Ovary (tissue), 9 donors: Measurements from ENCODE around the gene STAT5A. TPM values are rescaled to one million over a fixed set of nuclear protein-coding genes. Genes with fewer than 3 reads are reported as not detected.
"Not testable (repeated sequence)": the region's sequence is repeated elsewhere in the genome, so short reads cannot be mapped to it uniquely, and the experiment has no call there.

ENCODE experiments used
- DNase-seq, 5 donors: peaks; one replicate each; pipeline ENCODE4 v3.0.0-alpha.2; 2019 to 2020
- H3K27ac ChIP-seq, 2 donors: fragments of 200-600 bp; one replicate each; pipeline versions ENCODE4 v1.5.1 to v1.8.0; 2019 to 2022
- H3K27me3 ChIP-seq: fragments of 200-600 bp; one replicate; pipeline ENCODE4 v1.8.0; 2022
- H3K36me3 ChIP-seq: fragments of 200-600 bp; sonication (generic); one replicate; pipeline ENCODE4 v1.5.1; 2019
- H3K4me1 ChIP-seq: one replicate; pipeline ENCODE4 v1.8.1; 2013; ENCODE audit warnings: mild to moderate bottlenecking, moderate library complexity; ENCODE audit not compliant: insufficient read depth
- H3K4me3 ChIP-seq: fragments of 200-600 bp; sonication (generic); one replicate; pipeline ENCODE4 v1.5.1; 2017
- H3K9me3 ChIP-seq, 2 donors: fragments of 200-600 bp in 1 of 2; sonication (generic) in 1 of 2; one replicate each; pipeline versions ENCODE4 v1.5.1 to v1.8.1; 2013 to 2019; ENCODE audit warnings: mild to moderate bottlenecking in 1 of 2, moderate library complexity in 1 of 2
- EP300 ChIP-seq: sonication (generic); formaldehyde crosslinking; IDR thresholded peaks from one replicate; pipeline ENCODE4 v1.6.1; 2017; ENCODE audit warnings: antibody characterized with exemption
- POLR2A ChIP-seq: fragments of 450-650 bp; IDR thresholded peaks from one replicate; pipeline ENCODE4 v1.6.1; 2017; ENCODE audit warnings: antibody characterized with exemption, mild to moderate bottlenecking, moderate library complexity
- WGBS, 3 donors: extraction: QIAGEN DNeasy Blood & Tissue Kit in 1 of 3; methylation state at CpG; one replicate each; pipeline versions ENCODE4 v1.1.5 to v1.1.7; 2013 to 2017; 5-methylcytosine and 5-hydroxymethylcytosine counted together
- intact Hi-C, 4 donors: fragments of 100-400 bp; cut with DNase I; formaldehyde crosslinking; loops; one replicate each; pipeline versions ENCODE4 v1.11.0 to v1.15.1; 2022 to 2023
- polyA plus RNA-seq, 2 donors: library from polyadenylated mRNA; stranded (reverse); fragments of 200-250 nt in 1 of 2; fragments of 350-450 nt in 1 of 2; fragmentation: Illumina TruSeq in 1 of 2; extraction: RNeasy Lipid Tissue Mini Kit (QIAGEN cat#74804) in 1 of 2; gene quantifications; one replicate each; pipeline ENCODE4 v1.2.3, GENCODE V29; 2013 to 2014
- total RNA-seq, 7 donors: library from RNA; depleted of rRNA in 2 of 7; stranded (reverse); fragments of >200 nt in 2 of 7; fragmentation: NEBNext Ultra II Directional in 3 of 7; extraction: Animal tissue kit (Norgen Biotek cat#: 25700) in 3 of 7; gene quantifications; one replicate each; pipeline versions ENCODE4 v1.1.0 to v1.2.4, GENCODE V29; 2016 to 2023
- TF ChIP-seq, protein P1 (sequence below), 3 donors: fragments of 450-650 bp in 2 of 3; fragments of 200-600 bp in 1 of 3; IDR thresholded peaks; one replicate each; pipeline versions ENCODE4 v1.5.1 to v1.8.0; 2016 to 2022; ENCODE audit warnings: antibody characterized with exemption in 3 of 3, mild to moderate bottlenecking in 1 of 3
- donor health status: DM: no; HTN: no; CAD: no; lungs with moderate emphysema.
- donor health status: DM: no; HTN: no; CAD: no.
- donor health status: Bipolar disorder and iron deficiency.
- donor health status: DM: yes; HTN: yes; CAD: no.
- donor health status: DM: no; HTN: no; CAD: no.
- donor health status: DM: yes; HTN: yes; CAD: no.

Gene STAT5A
- total and polyA plus RNA-seq, 9 donors: 19.5 to 82.8 (median 51.4) TPM

DNA sequence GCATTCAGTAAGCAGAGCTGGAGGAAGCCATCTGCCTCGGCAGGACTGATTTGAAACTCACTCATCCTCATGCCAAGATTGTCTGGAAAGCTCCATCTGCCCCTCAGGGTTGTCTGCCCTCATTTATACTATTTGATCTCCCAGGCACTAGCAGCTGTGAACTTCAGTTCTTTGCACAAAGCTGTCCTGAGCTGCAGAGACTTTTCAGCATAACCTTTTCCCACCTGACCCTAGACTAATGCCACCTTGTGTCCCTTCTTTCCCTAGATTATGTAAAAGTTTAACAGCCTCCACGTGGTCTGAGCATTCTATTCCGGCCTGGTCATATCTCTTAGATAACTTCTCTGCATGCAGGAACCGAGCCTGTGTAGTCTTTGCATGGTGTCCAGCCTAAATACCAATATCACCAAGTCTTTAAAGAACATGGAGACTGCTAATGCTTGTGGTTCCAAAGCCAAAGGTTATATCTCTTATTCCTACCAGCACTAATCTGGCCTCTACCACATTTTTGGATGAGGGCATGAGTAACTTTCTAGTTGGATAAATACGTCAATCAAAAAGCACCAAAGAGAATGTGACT, 29.1 kb downstream of the STAT5A start:
- intact Hi-C loops: no loop called here

DNA sequence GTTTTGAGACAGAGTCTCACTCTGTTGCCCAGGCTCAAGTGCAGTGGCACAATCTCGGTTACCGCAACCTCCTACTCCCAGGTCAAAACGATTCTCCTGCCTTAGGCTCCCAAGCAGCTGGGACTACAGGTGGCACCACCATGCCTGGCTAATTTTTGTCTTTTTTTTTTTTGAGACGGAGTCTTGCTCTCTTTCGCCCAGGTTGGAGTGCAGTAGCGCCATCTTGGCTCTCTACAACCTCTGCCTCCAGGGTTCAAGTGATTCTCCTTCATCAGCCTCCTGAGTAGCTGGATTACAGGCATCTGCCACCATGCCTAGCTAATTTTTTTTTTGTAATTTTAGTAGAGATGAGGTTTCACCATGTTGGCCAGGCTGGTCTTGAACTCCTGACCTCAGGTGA, 29.7 kb downstream of the STAT5A start:
- H3K36me3 ChIP-seq, H3K4me3 ChIP-seq, H3K9me3 ChIP-seq, DNase-seq, H3K27ac ChIP-seq, intact Hi-C loops, H3K4me1 ChIP-seq, H3K27me3 ChIP-seq: not testable (repeated sequence)
- 91 to 93% (median 92%) methylated on average over 6 of the region's 6 CpGs for WGBS, 3 donors

More for the DNA sequence above, 29.1 kb downstream of the STAT5A start:
- TF ChIP-seq, protein P1, sequence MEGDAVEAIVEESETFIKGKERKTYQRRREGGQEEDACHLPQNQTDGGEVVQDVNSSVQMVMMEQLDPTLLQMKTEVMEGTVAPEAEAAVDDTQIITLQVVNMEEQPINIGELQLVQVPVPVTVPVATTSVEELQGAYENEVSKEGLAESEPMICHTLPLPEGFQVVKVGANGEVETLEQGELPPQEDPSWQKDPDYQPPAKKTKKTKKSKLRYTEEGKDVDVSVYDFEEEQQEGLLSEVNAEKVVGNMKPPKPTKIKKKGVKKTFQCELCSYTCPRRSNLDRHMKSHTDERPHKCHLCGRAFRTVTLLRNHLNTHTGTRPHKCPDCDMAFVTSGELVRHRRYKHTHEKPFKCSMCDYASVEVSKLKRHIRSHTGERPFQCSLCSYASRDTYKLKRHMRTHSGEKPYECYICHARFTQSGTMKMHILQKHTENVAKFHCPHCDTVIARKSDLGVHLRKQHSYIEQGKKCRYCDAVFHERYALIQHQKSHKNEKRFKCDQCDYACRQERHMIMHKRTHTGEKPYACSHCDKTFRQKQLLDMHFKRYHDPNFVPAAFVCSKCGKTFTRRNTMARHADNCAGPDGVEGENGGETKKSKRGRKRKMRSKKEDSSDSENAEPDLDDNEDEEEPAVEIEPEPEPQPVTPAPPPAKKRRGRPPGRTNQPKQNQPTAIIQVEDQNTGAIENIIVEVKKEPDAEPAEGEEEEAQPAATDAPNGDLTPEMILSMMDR (IDR thresholded peaks at IDR 0.05): no peak
- TF ChIP-seq POLR2A (no peak), EP300 (no peak)
- WGBS, 3 donors: 45 to 60% (median 45%) methylated on average over 5 of the region's 5 CpGs
- Histone ChIP-seq H3K27ac (no peak overlapping the region), H3K27me3 (no peaks in the 10 kb centered on the region), H3K4me3 (no peak overlapping the region), H3K9me3 (no peaks in the 10 kb centered on the region), H3K4me1 (peaks cover 3% of the 10 kb centered on the region), H3K36me3 (no peaks in the 10 kb centered on the region)
- DNase-seq: no peak

DNA sequence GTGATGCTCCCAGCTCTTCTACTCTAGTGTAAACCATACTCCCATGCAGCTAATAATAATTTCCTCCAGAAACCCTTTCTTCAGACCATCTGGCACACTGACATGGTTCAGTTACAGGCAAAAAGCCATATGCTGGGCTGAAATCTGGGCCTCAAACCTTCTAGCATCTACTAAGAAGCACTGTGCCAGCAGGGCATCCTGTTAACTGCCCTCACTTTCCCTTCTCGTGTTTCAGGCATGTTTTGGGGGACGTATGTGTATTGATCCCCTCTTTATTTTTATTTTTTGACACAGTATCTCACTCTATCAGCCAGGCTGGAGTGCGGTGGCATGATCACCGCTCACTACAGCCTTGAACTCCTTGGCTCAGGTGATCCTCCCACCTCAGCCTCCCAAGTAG, 33.3 kb downstream of the STAT5A start:
- DNase-seq: no peak
- TF ChIP-seq, protein P1 (IDR thresholded peaks at IDR 0.05): no peak
- 82 to 88% (median 86%) methylated on average over 4 of the region's 4 CpGs for WGBS, 3 donors
- intact Hi-C loops: loop anchor here in 3 of 4 donors (5.0 kb wide), 3 partner anchors 86 to 206 kb away; no protein-coding TSS in a partner anchor
- no peak overlapping the region for H3K4me3 ChIP-seq
- no peaks in the 10 kb centered on the region for H3K27me3 ChIP-seq
- H3K27ac ChIP-seq: no peak overlapping the region
- peaks cover 3% of the 10 kb centered on the region for H3K4me1 ChIP-seq
- no peaks in the 10 kb centered on the region for H3K36me3 ChIP-seq
- H3K9me3 ChIP-seq: no peaks in the 10 kb centered on the region

DNA sequence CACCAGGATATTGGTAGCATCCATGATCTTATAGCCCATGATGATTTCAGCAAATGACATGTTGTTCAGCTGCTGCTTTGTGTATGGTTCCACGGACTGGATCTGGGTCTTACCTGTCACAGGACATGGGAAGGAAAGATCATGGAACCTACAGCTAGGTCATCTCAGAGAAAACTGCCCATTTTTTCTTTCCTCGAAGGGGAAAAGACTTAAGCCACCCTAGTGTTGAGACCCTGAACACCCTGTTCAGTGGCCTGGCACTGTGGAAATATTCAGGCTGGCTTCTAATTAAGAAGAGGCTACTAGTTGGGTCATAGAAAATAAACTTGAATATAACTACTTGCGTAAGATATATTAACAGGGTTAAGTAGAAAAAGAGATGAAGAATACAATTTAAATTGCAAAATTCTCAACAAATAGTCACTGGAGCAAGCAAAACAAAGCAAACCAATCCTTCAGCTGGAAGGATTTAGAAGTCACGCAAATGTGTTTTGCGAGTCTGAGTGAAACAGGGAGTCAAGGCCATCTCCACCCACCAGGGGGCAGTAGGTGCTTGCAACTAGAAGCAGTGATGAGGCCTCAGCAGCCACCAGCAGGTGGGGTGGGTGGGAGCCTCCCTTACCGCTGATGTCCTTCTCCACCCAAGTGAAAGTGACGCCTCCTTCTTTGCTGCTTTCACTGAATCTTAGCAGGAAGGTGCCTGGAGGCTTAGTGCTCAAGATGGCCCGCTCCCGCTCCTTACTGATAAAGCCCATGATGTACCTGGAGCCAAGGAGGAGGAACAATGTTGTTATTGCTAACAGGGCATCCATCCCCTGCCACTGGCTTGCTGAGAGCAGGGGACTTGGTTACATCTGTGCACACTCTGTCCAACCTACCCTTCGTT, 34.3 kb downstream of the STAT5A start:
- intact Hi-C loops: loop anchor here (1.0 to 5.0 kb wide), 6 partner anchors 84 to 205 kb away; no protein-coding TSS in a partner anchor
- TF ChIP-seq, protein P1 (IDR thresholded peaks at IDR 0.05): peak; percentile 96 to 100 (median 99)
- TF ChIP-seq EP300 (no peak), POLR2A (peak; percentile 42)

More for the DNA sequence above, 34.3 kb downstream of the STAT5A start:
- Histone ChIP-seq H3K27me3 (no peaks in the 10 kb centered on the region), H3K4me3 (no peak overlapping the region), H3K36me3 (no peaks in the 10 kb centered on the region), H3K27ac (no peak overlapping the region), H3K9me3 (no peaks in the 10 kb centered on the region), H3K4me1 (peaks cover 3% of the 10 kb centered on the region)
- WGBS, 3 donors: 37 to 38% (median 38%) methylated on average over 10 of the region's 10 CpGs
- peak; percentile 90 to 96 (median 94) for DNase-seq
